ENCODE data around the gene PPFIA4. TPM values are rescaled to one million over a fixed set of nuclear protein-coding genes. Genes with fewer than 3 reads are reported as not detected.

The PPFIA4 gene
- total RNA-seq, 1 donor from 2014 or later: 1.2 TPM

GRCh38 chr1:203073469-203073868, 47.2 kb downstream of the PPFIA4 start:
- Mint-ChIP-seq H3K9me3 (ENCODE audit: low read depth) (no peaks in the 10 kb centered on the region), H3K27me3 (peaks cover 70% of the 10 kb centered on the region), H3K27ac (no peak overlapping the region), H3K36me3 (ENCODE audit: insufficient read depth) (no peaks in the 10 kb centered on the region), H3K4me1 (ENCODE audit: low read depth) (peaks cover 3% of the 10 kb centered on the region), H3K4me3 (ENCODE audit: low read depth) (no peak overlapping the region)
- TF ChIP-seq CTCF (IDR thresholded peaks at IDR 0.05; ENCODE audit: unreplicated experiment): no peak
- DNase-seq (ENCODE audit: low spot score, unreplicated experiment): no peak

- no peak overlapping the region for H3K4me3 Mint-ChIP-seq (ENCODE audit: low read depth)
- TF ChIP-seq CTCF (IDR thresholded peaks at IDR 0.05; ENCODE audit: unreplicated experiment): no peak
- DNase-seq (ENCODE audit: low spot score, unreplicated experiment): no peak
- peaks cover 3% of the 10 kb centered on the region for H3K4me1 Mint-ChIP-seq (ENCODE audit: low read depth)
- H3K27ac Mint-ChIP-seq: no peak overlapping the region
- no peaks in the 10 kb centered on the region for H3K36me3 Mint-ChIP-seq (ENCODE audit: insufficient read depth)
- peaks cover 79% of the 10 kb centered on the region for H3K27me3 Mint-ChIP-seq
- H3K9me3 Mint-ChIP-seq (ENCODE audit: low read depth): no peaks in the 10 kb centered on the region
Observed at GRCh38 chr1:203074610-203075009, 48.3 kb downstream of the PPFIA4 start.

GRCh38 chr1:203075236-203076030, 49.1 kb downstream of the PPFIA4 start:
- DNase-seq (ENCODE audit: low spot score, unreplicated experiment): no peak
- peak; percentile 11 for TF ChIP-seq CTCF (IDR thresholded peaks at IDR 0.05; ENCODE audit: unreplicated experiment)
- Mint-ChIP-seq H3K27me3 (peaks cover 82% of the 10 kb centered on the region), H3K27ac (no peak overlapping the region), H3K9me3 (ENCODE audit: low read depth) (no peaks in the 10 kb centered on the region), H3K4me3 (ENCODE audit: low read depth) (peak overlapping the region; percentile 63), H3K36me3 (ENCODE audit: insufficient read depth) (no peaks in the 10 kb centered on the region), H3K4me1 (ENCODE audit: low read depth) (peaks cover 3% of the 10 kb centered on the region)

- no peaks in the 10 kb centered on the region for H3K9me3 Mint-ChIP-seq (ENCODE audit: low read depth)
- H3K36me3 Mint-ChIP-seq (ENCODE audit: insufficient read depth): no peaks in the 10 kb centered on the region
- peaks cover 83% of the 10 kb centered on the region for H3K27me3 Mint-ChIP-seq
- DNase-seq (ENCODE audit: low spot score, unreplicated experiment): no peak
- TF ChIP-seq CTCF (IDR thresholded peaks at IDR 0.05; ENCODE audit: unreplicated experiment): no peak
- peaks cover 3% of the 10 kb centered on the region for H3K4me1 Mint-ChIP-seq (ENCODE audit: low read depth)
- no peak overlapping the region for H3K27ac Mint-ChIP-seq
- peak overlapping the region; percentile 63 for H3K4me3 Mint-ChIP-seq (ENCODE audit: low read depth)
Observed at GRCh38 chr1:203076031-203076511, 49.8 kb downstream of the PPFIA4 start.

- H3K9me3 Mint-ChIP-seq (ENCODE audit: low read depth): no peaks in the 10 kb centered on the region
- H3K36me3 Mint-ChIP-seq (ENCODE audit: insufficient read depth): no peaks in the 10 kb centered on the region
- no peak overlapping the region for H3K27ac Mint-ChIP-seq
- H3K27me3 Mint-ChIP-seq: peaks cover 88% of the 10 kb centered on the region
- TF ChIP-seq CTCF (IDR thresholded peaks at IDR 0.05; ENCODE audit: unreplicated experiment): no peak
- peaks cover 3% of the 10 kb centered on the region for H3K4me1 Mint-ChIP-seq (ENCODE audit: low read depth)
- H3K4me3 Mint-ChIP-seq (ENCODE audit: low read depth): no peak overlapping the region
- no peak for DNase-seq (ENCODE audit: low spot score, unreplicated experiment)
Observed at GRCh38 chr1:203077367-203077766, 51.1 kb downstream of the PPFIA4 start.
